Vagina (tissue), 2 donors: ENCODE measurements around the gene NHERF2.

ENCODE experiments used
- CTCF ChIP-seq, 3 experiments: fragments of 450-650 bp in 2 of 3; fragments of 200-600 bp in 1 of 3; sonication (generic) in 1 of 3; IDR thresholded peaks; one replicate each; pipeline ENCODE4 v1.5.1; 2017 to 2019; ENCODE audit warnings: antibody characterized with exemption in 3 of 3, mild to moderate bottlenecking in 2 of 3, moderate library complexity in 2 of 3
- POLR2A ChIP-seq, 2 donors: fragments of 450-650 bp; IDR thresholded peaks; one replicate each; pipeline ENCODE4 v1.6.1; 2017; ENCODE audit warnings: antibody characterized with exemption in 2 of 2, mild to moderate bottlenecking in 2 of 2, moderate library complexity in 2 of 2
- POLR2AphosphoS5 ChIP-seq, 2 donors: sonication (generic); formaldehyde crosslinking; IDR thresholded peaks; one replicate each; pipeline ENCODE4 v1.9.0; 2017; ENCODE audit warnings: antibody characterized with exemption in 2 of 2, mild to moderate bottlenecking in 2 of 2, low read depth in 1 of 2; ENCODE audit not compliant: insufficient read depth in 1 of 2

GRCh38 chr16:2019518-2019920 is 7.2 kb upstream of the NHERF2 start, which contains the start of gene NPW:
- TF ChIP-seq POLR2A (IDR thresholded peaks at IDR 0.05) = no peak
- TF ChIP-seq CTCF (IDR thresholded peaks at IDR 0.05) = no peak
- no peak for TF ChIP-seq POLR2AphosphoS5 (IDR thresholded peaks at IDR 0.05; ENCODE audit: insufficient read depth in 1 of 2, low read depth in 1 of 2)
